HEK293 (cell line): ENCODE measurements around the gene FILIP1L.

ENCODE experiments used
- CTCF ChIA-PET: fragments of 350-600 bp; formaldehyde crosslinking; extraction: SDS; loops from one replicate; lab custom pipeline; 2021; ENCODE audit warnings: antibody characterized with exemption; lab: Yijun Ruan, JAX
- POLR2A ChIA-PET: fragments of 300-600 bp; formaldehyde crosslinking; extraction: SDS; loops from one replicate; lab custom pipeline; 2020; ENCODE audit warnings: antibody characterized with exemption, inconsistent platforms; lab: Yijun Ruan, JAX
- H3K27ac ChIP-seq: fragments of 200-500 bp; sonication (Bioruptor generic); 2 replicates; pipeline ENCODE4 v1.5.1; 2014; ENCODE audit warnings: low read depth, low read length, control low read depth, inconsistent platforms; ENCODE audit errors: extremely low read depth
- H3K36me3 ChIP-seq, 2 experiments: fragments of 200-500 bp in 1 of 2; sonication (Bioruptor generic) in 1 of 2; 1 replicate in 1 of 2; 2 replicates in 1 of 2; pipeline ENCODE4 v1.5.1; 2014 to 2017; ENCODE audit warnings: inconsistent platforms in 2 of 2, low read length in 2 of 2; ENCODE audit not compliant: control insufficient read depth in 2 of 2, insufficient read depth in 1 of 2
- H3K4me1 ChIP-seq: fragments of 200-500 bp; sonication (Bioruptor generic); 2 replicates; pipeline ENCODE4 v1.5.1; 2014; ENCODE audit warnings: mild to moderate bottlenecking, low read length, inconsistent platforms; ENCODE audit not compliant: control insufficient read depth, insufficient read depth
- H3K4me3 ChIP-seq: 2 replicates; pipeline ENCODE4 v1.5.1; 2011; ENCODE audit warnings: low read depth, mild to moderate bottlenecking, control low read depth, low read length, moderate library complexity
- H3K9me3 ChIP-seq: fragments of 200-500 bp; sonication (Bioruptor generic); 2 replicates; pipeline ENCODE4 v1.5.1; 2014; ENCODE audit warnings: low read depth, low read length, inconsistent platforms; ENCODE audit not compliant: control insufficient read depth, insufficient read depth
- EGR2 ChIP-seq: fragments of 450-650 bp; formaldehyde crosslinking; IDR thresholded peaks from 2 replicates; pipeline ENCODE4 v1.5.1; 2016; ENCODE audit warnings: low read depth, missing biosample characterization, missing genetic modification characterization
- SETDB1 ChIP-seq: IDR thresholded peaks from one replicate; pipeline ENCODE4 v1.6.1; 2017; ENCODE audit warnings: mild to moderate bottlenecking, low read length, moderate library complexity, mixed read lengths; ENCODE audit not compliant: insufficient read length
- SP3 ChIP-seq: fragments of 450-650 bp; formaldehyde crosslinking; IDR thresholded peaks from 2 replicates; pipeline ENCODE4 v1.5.1; 2016; ENCODE audit warnings: missing biosample characterization, missing genetic modification characterization
- ZNF146 ChIP-seq: fragments of 450-650 bp; formaldehyde crosslinking; IDR thresholded peaks from 2 replicates; pipeline ENCODE4 v1.5.1; 2016; ENCODE audit warnings: missing biosample characterization, missing genetic modification characterization
- ZNF19 ChIP-seq: fragments of 450-650 bp; formaldehyde crosslinking; IDR thresholded peaks from 2 replicates; pipeline ENCODE4; 2016; ENCODE audit warnings: missing biosample characterization, missing genetic modification characterization, low read depth
- ZNF211 ChIP-seq: fragments of 450-650 bp; formaldehyde crosslinking; IDR thresholded peaks from 2 replicates; pipeline ENCODE4 v1.5.1; 2016; ENCODE audit warnings: low read depth, missing biosample characterization, missing genetic modification characterization
- ZNF280C ChIP-seq: fragments of 450-650 bp; formaldehyde crosslinking; IDR thresholded peaks from 2 replicates; pipeline ENCODE4 v1.5.1; 2016; ENCODE audit warnings: missing biosample characterization, missing genetic modification characterization
- ZNF302 ChIP-seq: fragments of 450-650 bp; formaldehyde crosslinking; IDR thresholded peaks from 2 replicates; pipeline ENCODE4 v1.5.1; 2016; ENCODE audit warnings: missing biosample characterization, missing genetic modification characterization, low read depth
- ZNF366 ChIP-seq: fragments of 450-650 bp; formaldehyde crosslinking; conservative IDR thresholded peaks from 2 replicates; pipeline ENCODE4 v1.5.1; 2016; ENCODE audit warnings: missing biosample characterization, missing genetic modification characterization
- ZNF426 ChIP-seq: fragments of 450-650 bp; formaldehyde crosslinking; IDR thresholded peaks from 2 replicates; pipeline ENCODE4 v1.5.1; 2017; ENCODE audit warnings: missing biosample characterization, missing genetic modification characterization, mild to moderate bottlenecking, inconsistent platforms, moderate library complexity
- ZNF449 ChIP-seq: fragments of 450-650 bp; formaldehyde crosslinking; IDR thresholded peaks from 2 replicates; pipeline ENCODE4 v1.5.1; 2017; ENCODE audit warnings: missing biosample characterization, mild to moderate bottlenecking, missing genetic modification characterization, moderate library complexity
- ZNF521 ChIP-seq: fragments of 450-650 bp; formaldehyde crosslinking; IDR thresholded peaks from 2 replicates; pipeline ENCODE4 v1.5.1; 2017; ENCODE audit warnings: missing biosample characterization, mild to moderate bottlenecking, missing genetic modification characterization
- ZNF561 ChIP-seq: fragments of 450-650 bp; IDR thresholded peaks from 2 replicates; pipeline ENCODE4 v1.5.1; 2018; ENCODE audit warnings: missing biosample characterization, missing genetic modification characterization, borderline replicate concordance
- ZNF585B ChIP-seq: fragments of 450-650 bp; formaldehyde crosslinking; IDR thresholded peaks from 2 replicates; pipeline ENCODE4 v1.5.1; 2016; ENCODE audit warnings: missing biosample characterization, missing genetic modification characterization
- ZNF626 ChIP-seq: fragments of 450-650 bp; sonication (Bioruptor Pico); formaldehyde crosslinking; IDR thresholded peaks from 2 replicates; pipeline ENCODE4 v1.5.1; 2018; ENCODE audit warnings: missing biosample characterization, missing genetic modification characterization, inconsistent platforms
- ZNF692 ChIP-seq: fragments of 450-650 bp; formaldehyde crosslinking; IDR thresholded peaks from 2 replicates; pipeline ENCODE4 v1.5.1; 2016; ENCODE audit warnings: missing biosample characterization, missing genetic modification characterization
- TF ChIP-seq, protein P1 (sequence below): fragments of 450-650 bp; formaldehyde crosslinking; IDR thresholded peaks from 2 replicates; pipeline ENCODE4 v1.5.1; 2016; ENCODE audit warnings: missing biosample characterization, missing genetic modification characterization
- TF ChIP-seq, protein P2 (sequence below): fragments of 450-650 bp; formaldehyde crosslinking; IDR thresholded peaks from 2 replicates; pipeline ENCODE4 v1.5.1; 2016; ENCODE audit warnings: missing biosample characterization, missing genetic modification characterization
- TF ChIP-seq, protein P3 (sequence below): fragments of 450-650 bp; formaldehyde crosslinking; IDR thresholded peaks from 2 replicates; pipeline ENCODE4 v1.5.1; 2017; ENCODE audit warnings: missing biosample characterization, missing genetic modification characterization
- TF ChIP-seq, protein P4 (sequence below): fragments of 450-650 bp; formaldehyde crosslinking; IDR thresholded peaks from 2 replicates; pipeline ENCODE4 v1.5.1; 2016; ENCODE audit warnings: missing biosample characterization, missing genetic modification characterization, low read depth

FILIP1L gene

GRCh38 chr3:100073049-100073713 lies 41.1 kb downstream of the FILIP1L start:
- no peaks in the 10 kb centered on the region for H3K9me3 ChIP-seq
- no peaks in the 10 kb centered on the region for H3K36me3 ChIP-seq
- H3K4me3 ChIP-seq: no peak overlapping the region
- no peak for TF ChIP-seq SETDB1
- TF ChIP-seq ZNF146 (tag by site-specific recombination): no peak
- TF ChIP-seq SP3 (tag by site-specific recombination): no peak
- no peak for TF ChIP-seq ZNF561 (tag by site-specific recombination)
- no peak for TF ChIP-seq ZNF302
- TF ChIP-seq ZNF692: no peak
- TF ChIP-seq ZNF626 (tag by site-specific recombination): no peak
- TF ChIP-seq ZNF211 (tag by site-specific recombination): no peak
- peaks cover 10% of the 10 kb centered on the region for H3K4me1 ChIP-seq
- ChIA-PET CTCF (interaction anchor here (0.6 to 2.5 kb wide), 4 partner anchors 12 to 181 kb away, joined by 3 to 6 read pairs (median 4); no protein-coding TSS in a partner anchor), POLR2A (no interaction called here)
- H3K27ac ChIP-seq: no peak overlapping the region

GRCh38 chr3:100072326-100073048 lies 41.8 kb downstream of the FILIP1L start:
- Histone ChIP-seq H3K36me3 (no peaks in the 10 kb centered on the region), H3K27ac (no peak overlapping the region), H3K4me3 (no peak overlapping the region), H3K4me1 (peaks cover 10% of the 10 kb centered on the region), H3K9me3 (no peaks in the 10 kb centered on the region)
- no peak for TF ChIP-seq ZNF19 (tag by site-specific recombination)
- no peak for TF ChIP-seq ZNF521
- no peak for TF ChIP-seq ZNF280C
- TF ChIP-seq, protein P1, sequence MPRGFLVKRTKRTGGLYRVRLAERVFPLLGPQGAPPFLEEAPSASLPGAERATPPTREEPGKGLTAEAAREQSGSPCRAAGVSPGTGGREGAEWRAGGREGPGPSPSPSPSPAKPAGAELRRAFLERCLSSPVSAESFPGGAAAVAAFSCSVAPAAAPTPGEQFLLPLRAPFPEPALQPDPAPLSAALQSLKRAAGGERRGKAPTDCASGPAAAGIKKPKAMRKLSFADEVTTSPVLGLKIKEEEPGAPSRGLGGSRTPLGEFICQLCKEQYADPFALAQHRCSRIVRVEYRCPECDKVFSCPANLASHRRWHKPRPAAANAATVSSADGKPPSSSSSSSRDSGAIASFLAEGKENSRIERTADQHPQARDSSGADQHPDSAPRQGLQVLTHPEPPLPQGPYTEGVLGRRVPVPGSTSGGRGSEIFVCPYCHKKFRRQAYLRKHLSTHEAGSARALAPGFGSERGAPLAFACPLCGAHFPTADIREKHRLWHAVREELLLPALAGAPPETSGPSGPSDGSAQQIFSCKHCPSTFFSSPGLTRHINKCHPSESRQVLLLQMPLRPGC: no peak
- no peak for TF ChIP-seq ZNF585B
- TF ChIP-seq, protein P2, sequence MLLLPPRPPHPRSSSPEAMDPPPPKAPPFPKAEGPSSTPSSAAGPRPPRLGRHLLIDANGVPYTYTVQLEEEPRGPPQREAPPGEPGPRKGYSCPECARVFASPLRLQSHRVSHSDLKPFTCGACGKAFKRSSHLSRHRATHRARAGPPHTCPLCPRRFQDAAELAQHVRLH (tag by site-specific recombination): no peak
- TF ChIP-seq EGR2 (tag by site-specific recombination): no peak
- TF ChIP-seq ZNF366 (tag by site-specific recombination): no peak
- TF ChIP-seq ZNF449 (tag by site-specific recombination): no peak
- TF ChIP-seq, protein P3, sequence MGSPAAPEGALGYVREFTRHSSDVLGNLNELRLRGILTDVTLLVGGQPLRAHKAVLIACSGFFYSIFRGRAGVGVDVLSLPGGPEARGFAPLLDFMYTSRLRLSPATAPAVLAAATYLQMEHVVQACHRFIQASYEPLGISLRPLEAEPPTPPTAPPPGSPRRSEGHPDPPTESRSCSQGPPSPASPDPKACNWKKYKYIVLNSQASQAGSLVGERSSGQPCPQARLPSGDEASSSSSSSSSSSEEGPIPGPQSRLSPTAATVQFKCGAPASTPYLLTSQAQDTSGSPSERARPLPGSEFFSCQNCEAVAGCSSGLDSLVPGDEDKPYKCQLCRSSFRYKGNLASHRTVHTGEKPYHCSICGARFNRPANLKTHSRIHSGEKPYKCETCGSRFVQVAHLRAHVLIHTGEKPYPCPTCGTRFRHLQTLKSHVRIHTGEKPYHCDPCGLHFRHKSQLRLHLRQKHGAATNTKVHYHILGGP: no peak
- TF ChIP-seq ZNF692: no peak
- no peak for TF ChIP-seq ZNF426 (tag by site-specific recombination)
- TF ChIP-seq, protein P4, sequence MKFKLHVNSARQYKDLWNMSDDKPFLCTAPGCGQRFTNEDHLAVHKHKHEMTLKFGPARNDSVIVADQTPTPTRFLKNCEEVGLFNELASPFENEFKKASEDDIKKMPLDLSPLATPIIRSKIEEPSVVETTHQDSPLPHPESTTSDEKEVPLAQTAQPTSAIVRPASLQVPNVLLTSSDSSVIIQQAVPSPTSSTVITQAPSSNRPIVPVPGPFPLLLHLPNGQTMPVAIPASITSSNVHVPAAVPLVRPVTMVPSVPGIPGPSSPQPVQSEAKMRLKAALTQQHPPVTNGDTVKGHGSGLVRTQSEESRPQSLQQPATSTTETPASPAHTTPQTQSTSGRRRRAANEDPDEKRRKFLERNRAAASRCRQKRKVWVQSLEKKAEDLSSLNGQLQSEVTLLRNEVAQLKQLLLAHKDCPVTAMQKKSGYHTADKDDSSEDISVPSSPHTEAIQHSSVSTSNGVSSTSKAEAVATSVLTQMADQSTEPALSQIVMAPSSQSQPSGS (tag by site-specific recombination): no peak
- POLR2A ChIA-PET: no interaction called here
- CTCF ChIA-PET: interaction anchor here (0.6 to 2.5 kb wide), 3 partner anchors 13 to 114 kb away, joined by 3 to 6 read pairs (median 3); no protein-coding TSS in a partner anchor
